HL-60 (cell line): ENCODE data around the gene ARL3.

ENCODE experiments used
- GABPA ChIP-seq: IDR thresholded peaks from 2 replicates; pipeline ENCODE4 v1.6.1; 2012; ENCODE audit warnings: low read depth
- POLR2AphosphoS5 ChIP-seq: IDR thresholded peaks from 2 replicates; pipeline ENCODE4 v1.6.1; 2012; ENCODE audit warnings: low read depth
- SPI1 ChIP-seq: IDR thresholded peaks from 2 replicates; pipeline ENCODE4 v1.6.1; 2012; ENCODE audit warnings: low read depth, mild to moderate bottlenecking, borderline replicate concordance
- TF ChIP-seq, protein P1 (sequence below): IDR thresholded peaks from one replicate; pipeline ENCODE4 v1.5.1; 2011; ENCODE audit warnings: low read length, control low read depth, inconsistent platforms; ENCODE audit not compliant: insufficient read depth
- TF ChIP-seq, protein P2 (sequence below): IDR thresholded peaks from 2 replicates; pipeline ENCODE4 v1.6.1; 2012; ENCODE audit warnings: low read depth; ENCODE audit not compliant: insufficient replicate concordance

DNA sequence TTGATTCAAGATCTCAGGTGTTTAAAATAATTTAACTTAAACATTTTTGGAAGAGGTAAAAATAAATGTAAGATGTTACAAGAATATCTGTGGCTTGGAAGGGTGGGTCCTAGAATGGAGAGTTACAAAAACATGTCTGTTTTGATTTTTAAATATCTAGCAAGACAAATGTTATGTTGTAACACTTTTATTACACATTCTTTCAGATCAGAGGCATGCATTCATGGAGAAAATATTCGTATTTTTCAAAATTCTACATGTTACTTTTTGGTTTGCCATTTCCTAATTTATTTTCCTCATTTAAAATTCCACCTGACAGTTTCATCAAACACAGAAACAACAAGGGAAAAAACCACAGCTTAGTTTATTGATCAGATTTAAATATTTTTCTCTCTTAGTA, 39.5 kb upstream of the ARL3 start:
- TF ChIP-seq, protein P1, sequence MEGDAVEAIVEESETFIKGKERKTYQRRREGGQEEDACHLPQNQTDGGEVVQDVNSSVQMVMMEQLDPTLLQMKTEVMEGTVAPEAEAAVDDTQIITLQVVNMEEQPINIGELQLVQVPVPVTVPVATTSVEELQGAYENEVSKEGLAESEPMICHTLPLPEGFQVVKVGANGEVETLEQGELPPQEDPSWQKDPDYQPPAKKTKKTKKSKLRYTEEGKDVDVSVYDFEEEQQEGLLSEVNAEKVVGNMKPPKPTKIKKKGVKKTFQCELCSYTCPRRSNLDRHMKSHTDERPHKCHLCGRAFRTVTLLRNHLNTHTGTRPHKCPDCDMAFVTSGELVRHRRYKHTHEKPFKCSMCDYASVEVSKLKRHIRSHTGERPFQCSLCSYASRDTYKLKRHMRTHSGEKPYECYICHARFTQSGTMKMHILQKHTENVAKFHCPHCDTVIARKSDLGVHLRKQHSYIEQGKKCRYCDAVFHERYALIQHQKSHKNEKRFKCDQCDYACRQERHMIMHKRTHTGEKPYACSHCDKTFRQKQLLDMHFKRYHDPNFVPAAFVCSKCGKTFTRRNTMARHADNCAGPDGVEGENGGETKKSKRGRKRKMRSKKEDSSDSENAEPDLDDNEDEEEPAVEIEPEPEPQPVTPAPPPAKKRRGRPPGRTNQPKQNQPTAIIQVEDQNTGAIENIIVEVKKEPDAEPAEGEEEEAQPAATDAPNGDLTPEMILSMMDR, result no peak
- TF ChIP-seq POLR2AphosphoS5 (no peak), GABPA (no peak), SPI1 (no peak)
- TF ChIP-seq, protein P2, sequence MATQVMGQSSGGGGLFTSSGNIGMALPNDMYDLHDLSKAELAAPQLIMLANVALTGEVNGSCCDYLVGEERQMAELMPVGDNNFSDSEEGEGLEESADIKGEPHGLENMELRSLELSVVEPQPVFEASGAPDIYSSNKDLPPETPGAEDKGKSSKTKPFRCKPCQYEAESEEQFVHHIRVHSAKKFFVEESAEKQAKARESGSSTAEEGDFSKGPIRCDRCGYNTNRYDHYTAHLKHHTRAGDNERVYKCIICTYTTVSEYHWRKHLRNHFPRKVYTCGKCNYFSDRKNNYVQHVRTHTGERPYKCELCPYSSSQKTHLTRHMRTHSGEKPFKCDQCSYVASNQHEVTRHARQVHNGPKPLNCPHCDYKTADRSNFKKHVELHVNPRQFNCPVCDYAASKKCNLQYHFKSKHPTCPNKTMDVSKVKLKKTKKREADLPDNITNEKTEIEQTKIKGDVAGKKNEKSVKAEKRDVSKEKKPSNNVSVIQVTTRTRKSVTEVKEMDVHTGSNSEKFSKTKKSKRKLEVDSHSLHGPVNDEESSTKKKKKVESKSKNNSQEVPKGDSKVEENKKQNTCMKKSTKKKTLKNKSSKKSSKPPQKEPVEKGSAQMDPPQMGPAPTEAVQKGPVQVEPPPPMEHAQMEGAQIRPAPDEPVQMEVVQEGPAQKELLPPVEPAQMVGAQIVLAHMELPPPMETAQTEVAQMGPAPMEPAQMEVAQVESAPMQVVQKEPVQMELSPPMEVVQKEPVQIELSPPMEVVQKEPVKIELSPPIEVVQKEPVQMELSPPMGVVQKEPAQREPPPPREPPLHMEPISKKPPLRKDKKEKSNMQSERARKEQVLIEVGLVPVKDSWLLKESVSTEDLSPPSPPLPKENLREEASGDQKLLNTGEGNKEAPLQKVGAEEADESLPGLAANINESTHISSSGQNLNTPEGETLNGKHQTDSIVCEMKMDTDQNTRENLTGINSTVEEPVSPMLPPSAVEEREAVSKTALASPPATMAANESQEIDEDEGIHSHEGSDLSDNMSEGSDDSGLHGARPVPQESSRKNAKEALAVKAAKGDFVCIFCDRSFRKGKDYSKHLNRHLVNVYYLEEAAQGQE, result no peak
